ENCODE results near the gene TLNRD1. TPM values are rescaled to one million over a fixed set of nuclear protein-coding genes. Genes with fewer than 3 reads are reported as not detected.

TLNRD1 gene
- total and polyA plus RNA-seq, 4 donors: 1.6 to 24.4 (median 10.0) TPM

DNA sequence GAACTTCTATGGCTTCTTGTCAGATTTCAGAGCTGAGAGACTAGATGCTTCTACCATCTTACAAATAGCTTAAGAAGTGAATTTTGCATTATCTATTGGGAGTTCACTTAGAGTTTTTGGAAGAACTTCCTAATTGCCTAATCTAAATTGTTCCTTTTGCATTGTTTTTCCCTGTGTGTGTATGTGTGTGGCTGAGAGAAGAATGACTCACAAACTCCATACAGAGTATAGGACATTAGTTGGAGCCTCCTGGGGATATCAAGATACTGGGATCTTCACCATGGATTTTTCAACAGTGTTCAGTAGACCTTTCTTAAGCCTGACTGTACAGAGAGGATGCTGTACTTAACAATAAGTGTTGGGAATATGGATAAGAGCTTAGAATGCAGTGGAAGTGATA lies 10.9 kb downstream of the TLNRD1 start:
- ATAC-seq (ENCODE audit: low FRiP score) (no peak), DNase-seq (no peak)
- H3K27me3 ChIP-seq (ENCODE audit: control insufficient read depth in 1 of 2, insufficient read depth in 2 of 2, low read length in 1 of 2): no peaks in the 10 kb centered on the region
- no peak overlapping the region for H3K27ac ChIP-seq (ENCODE audit: low read depth in 1 of 2, low read length in 2 of 2)
- H3K36me3 ChIP-seq (ENCODE audit: control insufficient read depth in 1 of 2, insufficient read depth in 2 of 2, low read length in 1 of 2): no peaks in the 10 kb centered on the region
- intact Hi-C loops (cut with DNase I): no loop called here
- H3K9me3 ChIP-seq (ENCODE audit: control insufficient read depth, low read length): no peaks in the 10 kb centered on the region
- H3K4me1 ChIP-seq (ENCODE audit: control insufficient read depth in 1 of 2, insufficient read depth in 2 of 2, low read length in 2 of 2): peaks cover 0 to 4% of the 10 kb centered on the region in 2 donors
- H3K4me3 ChIP-seq (ENCODE audit: low read length in 2 of 2): no peak overlapping the region

DNA sequence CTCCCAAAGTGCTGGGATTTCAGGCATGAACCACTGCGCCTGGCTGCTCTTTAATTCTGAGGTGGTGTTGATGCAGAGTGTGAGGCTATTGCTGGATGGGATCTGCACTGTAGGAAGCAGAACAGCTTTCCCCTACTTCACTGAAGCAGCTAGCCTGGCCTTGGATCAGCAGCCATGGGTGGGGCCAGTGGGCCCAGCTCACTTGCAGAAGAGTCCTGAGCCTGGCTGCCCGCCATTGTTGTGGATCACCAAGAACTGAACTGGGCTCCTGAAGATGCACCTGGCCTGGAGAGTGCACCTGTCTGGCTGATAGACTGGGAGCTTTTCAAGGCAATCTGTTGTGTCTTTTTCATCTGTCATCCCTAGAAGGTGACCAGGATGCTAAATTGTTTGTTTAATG lies 11.9 kb downstream of the TLNRD1 start:
- DNase-seq: no peak
- WGBS, 2 donors: 98% methylated on average over 2 of the region's 2 CpGs

DNA sequence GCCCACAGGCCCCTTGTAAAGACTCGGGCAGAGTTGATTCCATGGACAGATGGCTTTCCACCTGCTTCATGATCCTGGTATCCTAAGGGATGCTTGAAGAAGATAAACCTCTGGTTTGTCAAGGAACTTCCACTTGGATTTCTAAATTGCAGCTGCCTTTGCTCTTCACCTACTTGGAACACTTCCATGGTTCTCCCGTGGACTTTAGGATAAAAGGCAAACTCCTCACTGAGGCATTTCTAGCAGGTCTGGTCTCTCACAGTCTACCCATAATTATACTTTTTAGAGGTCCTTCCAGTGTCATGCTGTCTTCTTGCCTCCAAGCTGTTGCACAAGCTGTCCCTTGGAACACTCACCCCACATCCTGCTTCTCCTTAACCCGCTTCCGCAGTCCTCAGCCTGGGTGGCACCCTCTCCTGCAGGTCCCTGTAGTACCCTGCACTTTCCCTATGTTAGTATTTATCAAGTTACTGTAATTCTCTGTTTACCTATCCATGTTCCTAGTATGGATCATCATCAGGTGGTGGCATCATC lies 12.7 kb downstream of the TLNRD1 start:
- Histone ChIP-seq H3K36me3 (ENCODE audit: control insufficient read depth in 1 of 2, insufficient read depth in 2 of 2, low read length in 1 of 2) (no peaks in the 10 kb centered on the region), H3K27ac (ENCODE audit: low read depth in 1 of 2, low read length in 2 of 2) (no peak overlapping the region), H3K9me3 (ENCODE audit: control insufficient read depth, low read length) (no peaks in the 10 kb centered on the region), H3K4me3 (ENCODE audit: low read length in 2 of 2) (no peak overlapping the region), H3K4me1 (ENCODE audit: control insufficient read depth in 1 of 2, insufficient read depth in 2 of 2, low read length in 2 of 2) (peaks cover 0 to 4% of the 10 kb centered on the region in 2 donors), H3K27me3 (ENCODE audit: control insufficient read depth in 1 of 2, insufficient read depth in 2 of 2, low read length in 1 of 2) (no peaks in the 10 kb centered on the region)
- intact Hi-C loops (cut with DNase I): no loop called here
- DNase-seq: no peak
- WGBS, 2 donors: 76 to 84% methylated on average over 4 of the region's 4 CpGs
- ATAC-seq (ENCODE audit: low FRiP score): no peak

More for the DNA sequence above, 11.9 kb downstream of the TLNRD1 start:
- Histone ChIP-seq H3K27ac (ENCODE audit: low read depth in 1 of 2, low read length in 2 of 2) (no peak overlapping the region), H3K4me1 (ENCODE audit: control insufficient read depth in 1 of 2, insufficient read depth in 2 of 2, low read length in 2 of 2) (peaks cover 0 to 4% of the 10 kb centered on the region in 2 donors), H3K27me3 (ENCODE audit: control insufficient read depth in 1 of 2, insufficient read depth in 2 of 2, low read length in 1 of 2) (no peaks in the 10 kb centered on the region), H3K9me3 (ENCODE audit: control insufficient read depth, low read length) (no peaks in the 10 kb centered on the region), H3K4me3 (ENCODE audit: low read length in 2 of 2) (no peak overlapping the region), H3K36me3 (ENCODE audit: control insufficient read depth in 1 of 2, insufficient read depth in 2 of 2, low read length in 1 of 2) (no peaks in the 10 kb centered on the region)
- ATAC-seq (ENCODE audit: low FRiP score): no peak
- intact Hi-C loops (cut with DNase I): no loop called here

DNA sequence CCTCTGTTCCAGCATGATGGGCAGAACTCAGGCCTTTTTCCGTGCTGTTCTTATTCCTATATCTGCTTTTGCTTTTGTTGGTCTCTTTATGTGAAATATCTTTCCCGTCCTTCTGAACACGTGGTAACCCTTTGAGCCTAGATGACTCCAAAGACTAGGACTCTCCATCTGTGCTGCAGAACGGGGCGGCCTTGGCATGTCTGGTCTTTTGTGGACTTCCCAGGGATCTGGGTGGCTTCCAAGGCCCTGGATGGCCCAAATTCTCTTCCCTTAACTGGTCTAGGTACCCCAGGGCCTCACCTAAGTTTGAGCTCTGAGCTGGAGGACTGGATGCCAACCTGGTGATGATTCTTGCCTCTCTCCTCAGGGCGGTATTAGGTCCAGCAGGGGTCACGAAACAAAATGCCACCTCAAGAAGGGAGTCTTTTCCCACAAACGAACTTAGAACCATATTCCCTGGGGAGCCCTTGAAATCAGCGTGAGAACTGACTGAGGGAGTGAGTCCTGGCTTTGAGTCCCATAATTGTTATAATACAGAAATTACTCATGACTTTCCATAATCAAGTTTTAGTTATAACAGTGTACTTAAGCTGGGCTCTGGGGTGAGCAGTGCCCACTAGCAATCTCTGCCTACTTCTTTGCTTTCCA lies 13.8 kb downstream of the TLNRD1 start:
- 26 to 34% methylated on average over 9 of the region's 9 CpGs for WGBS, 2 donors
- Histone ChIP-seq H3K9me3 (ENCODE audit: control insufficient read depth, low read length) (no peaks in the 10 kb centered on the region), H3K4me3 (ENCODE audit: low read length in 2 of 2) (no peak overlapping the region), H3K27me3 (ENCODE audit: control insufficient read depth in 1 of 2, insufficient read depth in 2 of 2, low read length in 1 of 2) (no peaks in the 10 kb centered on the region), H3K27ac (ENCODE audit: low read depth in 1 of 2, low read length in 2 of 2) (no peak overlapping the region), H3K36me3 (ENCODE audit: control insufficient read depth in 1 of 2, insufficient read depth in 2 of 2, low read length in 1 of 2) (no peaks in the 10 kb centered on the region), H3K4me1 (ENCODE audit: control insufficient read depth in 1 of 2, insufficient read depth in 2 of 2, low read length in 2 of 2) (peaks cover 0 to 4% of the 10 kb centered on the region in 2 donors)
- intact Hi-C loops (cut with DNase I): no loop called here
- DNase-seq (no peak), ATAC-seq (ENCODE audit: low FRiP score) (no peak)

DNA sequence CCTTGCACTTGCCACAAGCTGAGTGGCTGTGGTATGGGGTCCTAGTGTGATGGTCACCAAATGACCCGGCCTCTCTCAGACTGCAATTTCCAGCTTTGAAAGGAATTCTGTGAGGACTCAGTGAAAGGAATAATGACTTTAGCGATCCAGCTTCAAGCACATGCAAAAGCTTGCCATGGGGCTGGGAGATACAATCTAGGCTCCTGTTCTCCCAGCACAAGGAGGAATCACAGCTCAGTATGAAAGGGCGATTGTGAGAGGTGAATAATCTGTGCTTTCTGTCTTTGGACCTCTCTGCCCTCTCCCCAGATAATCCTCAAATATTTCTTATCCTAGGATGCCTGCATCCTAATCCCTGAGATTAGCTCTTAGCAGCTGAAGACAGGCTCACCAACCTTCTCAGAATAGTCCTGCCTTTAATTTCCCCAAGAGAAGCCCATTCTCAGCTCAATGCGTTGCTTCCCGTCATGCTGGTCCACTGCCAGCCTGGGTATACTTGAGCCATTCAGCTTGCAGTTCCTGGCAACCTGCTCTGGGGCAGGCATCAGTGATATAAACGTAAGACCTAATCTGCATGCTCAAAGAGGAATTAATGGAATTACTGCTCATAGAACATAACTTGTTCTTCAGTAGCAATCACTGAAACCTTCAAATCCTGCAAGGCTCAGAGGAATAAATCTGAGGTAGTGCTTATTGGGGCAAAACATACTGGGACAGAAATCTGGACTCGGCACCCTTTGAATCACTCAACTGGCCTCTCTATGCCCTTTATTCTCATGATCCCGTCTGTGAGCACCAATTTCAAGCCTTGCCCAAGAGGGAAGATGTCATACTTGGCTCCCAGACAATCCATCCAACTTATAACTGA lies 15.1 kb downstream of the TLNRD1 start:
- ATAC-seq (ENCODE audit: low FRiP score): no peak
- DNase-seq: no peak
- Histone ChIP-seq H3K27me3 (ENCODE audit: control insufficient read depth in 1 of 2, insufficient read depth in 2 of 2, low read length in 1 of 2) (no peaks in the 10 kb centered on the region), H3K36me3 (ENCODE audit: control insufficient read depth in 1 of 2, insufficient read depth in 2 of 2, low read length in 1 of 2) (no peaks in the 10 kb centered on the region), H3K4me3 (ENCODE audit: low read length in 2 of 2) (no peak overlapping the region), H3K9me3 (ENCODE audit: control insufficient read depth, low read length) (no peaks in the 10 kb centered on the region), H3K27ac (ENCODE audit: low read depth in 1 of 2, low read length in 2 of 2) (no peak overlapping the region), H3K4me1 (ENCODE audit: control insufficient read depth in 1 of 2, insufficient read depth in 2 of 2, low read length in 2 of 2) (peaks cover 0 to 4% of the 10 kb centered on the region in 2 donors)
- intact Hi-C loops (cut with DNase I): no loop called here
- 36 to 38% methylated on average over 8 of the region's 8 CpGs for WGBS, 2 donors

- H3K27me3 ChIP-seq (ENCODE audit: control insufficient read depth in 1 of 2, insufficient read depth in 2 of 2, low read length in 1 of 2): no peaks in the 10 kb centered on the region
- WGBS, 2 donors: 3 to 6% methylated on average over 1 of the region's 1 CpG
Observed at GRCh38 chr15:81016489-81017068, 15.9 kb downstream of the TLNRD1 start.

DNA sequence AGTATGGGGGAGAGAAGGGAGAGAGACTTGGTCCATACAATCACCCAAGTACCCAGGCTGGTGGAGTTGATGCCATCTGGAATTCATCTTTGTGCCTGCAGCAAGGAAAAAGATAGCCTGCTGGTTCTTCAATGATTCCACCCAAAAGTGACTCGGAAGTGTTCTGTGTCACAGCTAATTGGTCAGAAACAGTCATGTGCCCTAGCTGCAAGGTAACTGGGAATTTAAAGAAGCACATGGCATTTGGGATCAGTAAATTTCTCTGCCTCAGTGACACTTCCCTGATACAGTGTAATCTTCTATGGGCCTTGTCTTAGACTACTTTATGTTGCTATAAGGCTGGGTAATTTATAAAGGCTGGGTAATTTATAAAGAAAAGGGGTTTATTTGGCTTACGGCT lies 17.5 kb downstream of the TLNRD1 start:
- no peaks in the 10 kb centered on the region for H3K27me3 ChIP-seq (ENCODE audit: control insufficient read depth in 1 of 2, insufficient read depth in 2 of 2, low read length in 1 of 2)
- no peak for ATAC-seq (ENCODE audit: low FRiP score)

More at GRCh38 chr15:81016489-81017068, 15.9 kb downstream of the TLNRD1 start:
- H3K36me3 ChIP-seq (ENCODE audit: control insufficient read depth in 1 of 2, insufficient read depth in 2 of 2, low read length in 1 of 2): no peaks in the 10 kb centered on the region
- no peak for DNase-seq
- H3K4me1 ChIP-seq (ENCODE audit: control insufficient read depth in 1 of 2, insufficient read depth in 2 of 2, low read length in 2 of 2): peaks cover 0 to 4% of the 10 kb centered on the region in 2 donors
- ATAC-seq (ENCODE audit: low FRiP score): no peak
- no peak overlapping the region for H3K27ac ChIP-seq (ENCODE audit: low read depth in 1 of 2, low read length in 2 of 2)
- no peaks in the 10 kb centered on the region for H3K9me3 ChIP-seq (ENCODE audit: control insufficient read depth, low read length)
- intact Hi-C loops (cut with DNase I): no loop called here
- H3K4me3 ChIP-seq (ENCODE audit: low read length in 2 of 2): no peak overlapping the region

DNA sequence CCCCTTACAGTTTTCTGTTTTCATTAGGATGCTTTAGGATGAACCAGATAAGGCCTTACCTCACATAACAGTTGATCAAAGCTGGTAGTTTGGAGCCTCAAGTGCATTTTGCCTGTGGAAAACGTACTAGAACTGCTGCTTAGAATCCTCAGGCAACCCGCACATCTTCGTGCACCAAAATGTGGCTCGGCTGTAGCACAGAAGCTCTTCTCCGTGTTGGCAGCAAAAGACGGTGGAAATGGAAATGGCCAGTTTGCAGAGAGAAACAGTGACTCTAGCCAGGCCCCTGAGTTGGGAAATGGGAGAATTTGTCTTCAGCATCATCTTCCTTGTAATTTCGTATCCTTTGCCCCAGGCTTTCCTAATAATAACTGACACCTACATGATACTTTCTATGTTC lies 20.6 kb downstream of the TLNRD1 start:
- H3K27ac ChIP-seq (ENCODE audit: low read depth in 1 of 2, low read length in 2 of 2): no peak overlapping the region
- ATAC-seq (ENCODE audit: low FRiP score) (no peak), DNase-seq (no peak)
- H3K4me3 ChIP-seq (ENCODE audit: low read length in 2 of 2): no peak overlapping the region
- H3K9me3 ChIP-seq (ENCODE audit: control insufficient read depth, low read length): no peaks in the 10 kb centered on the region
- H3K36me3 ChIP-seq (ENCODE audit: control insufficient read depth in 1 of 2, insufficient read depth in 2 of 2, low read length in 1 of 2): no peaks in the 10 kb centered on the region
- intact Hi-C loops (cut with DNase I): no loop called here
- 92% methylated on average over 7 of the region's 7 CpGs for WGBS, 2 donors
- H3K4me1 ChIP-seq (ENCODE audit: control insufficient read depth in 1 of 2, insufficient read depth in 2 of 2, low read length in 2 of 2): peaks cover 0 to 2% of the 10 kb centered on the region in 2 donors
- no peaks in the 10 kb centered on the region for H3K27me3 ChIP-seq (ENCODE audit: control insufficient read depth in 1 of 2, insufficient read depth in 2 of 2, low read length in 1 of 2)

More for the DNA sequence above, 17.5 kb downstream of the TLNRD1 start:
- Histone ChIP-seq H3K4me1 (ENCODE audit: control insufficient read depth in 1 of 2, insufficient read depth in 2 of 2, low read length in 2 of 2) (peaks cover 0 to 4% of the 10 kb centered on the region in 2 donors), H3K9me3 (ENCODE audit: control insufficient read depth, low read length) (no peaks in the 10 kb centered on the region), H3K27ac (ENCODE audit: low read depth in 1 of 2, low read length in 2 of 2) (no peak overlapping the region), H3K4me3 (ENCODE audit: low read length in 2 of 2) (no peak overlapping the region), H3K36me3 (ENCODE audit: control insufficient read depth in 1 of 2, insufficient read depth in 2 of 2, low read length in 1 of 2) (no peaks in the 10 kb centered on the region)
- DNase-seq: no peak
- whole genome bisulfite sequencing, 2 donors: 95 to 96% methylated on average over 2 of the region's 2 CpGs
- intact Hi-C loops (cut with DNase I): no loop called here
